ENCODE data around the gene ARPC2. TPM values are rescaled to one million over a fixed set of nuclear protein-coding genes. Genes with fewer than 3 reads are reported as not detected.

The ARPC2 gene
- polyA plus RNA-seq, 1 donor (not counting 4 experiments of a cell fraction or from before 2014, with no cell fraction given): 1,121 TPM

- no peak overlapping the region for H3K27ac ChIP-seq (ENCODE audit: control insufficient read depth, insufficient read depth, low read length)
- peaks cover 7% of the 10 kb centered on the region for H3K27me3 ChIP-seq (ENCODE audit: control insufficient read depth, extremely low read depth, insufficient read depth, low read length)
- H3K36me3 ChIP-seq (ENCODE audit: control insufficient read depth in 2 of 2, extremely low read depth in 1 of 2, insufficient read depth in 2 of 2, low read length in 2 of 2): no peaks in the 10 kb centered on the region
- no peaks in the 10 kb centered on the region for H3K9me3 ChIP-seq (ENCODE audit: control insufficient read depth, low read depth, low read length)
- FAIRE-seq: no peak
- H3K9ac ChIP-seq (ENCODE audit: control insufficient read depth, extremely low read depth, insufficient read depth, low read length): no peak overlapping the region
- H3K79me2 ChIP-seq (ENCODE audit: control insufficient read depth, insufficient read depth, low read length): no peaks in the 10 kb centered on the region
- H3K4me3 ChIP-seq (ENCODE audit: control insufficient read depth in 2 of 3, extremely low read depth in 1 of 3, insufficient read depth in 2 of 3, low read depth in 1 of 3, low read length in 3 of 3): no peak overlapping the region
- TF ChIP-seq CTCF (optimal IDR thresholded peaks at IDR 0.05 in 1 of 3, IDR thresholded peaks at IDR 0.05 in 1 of 3, conservative IDR thresholded peaks at IDR 0.05 in 1 of 3; ENCODE audit: extremely low read depth in 1 of 3, insufficient read depth in 2 of 3, low read length in 3 of 3): no peak
- no peak for TF ChIP-seq EZH2 (IDR thresholded peaks at IDR 0.05; ENCODE audit: low read length)
- no peak for DNase-seq (ENCODE audit: low read depth, low spot score)
- H3K9me1 ChIP-seq (ENCODE audit: control insufficient read depth, extremely low read depth, insufficient read depth, low read length): no peaks in the 10 kb centered on the region
- no peaks in the 10 kb centered on the region for H4K20me1 ChIP-seq (ENCODE audit: control insufficient read depth, extremely low read depth, insufficient read depth, low read length)
- no peak overlapping the region for H2AFZ ChIP-seq (ENCODE audit: control insufficient read depth, low read length)
- H3K4me2 ChIP-seq (ENCODE audit: control insufficient read depth, extremely low read depth, insufficient read depth, low read depth, low read length): no peak overlapping the region
- no peaks in the 10 kb centered on the region for H3K4me1 ChIP-seq (ENCODE audit: control insufficient read depth, extremely low read depth, insufficient read depth, low read length)
- dilution Hi-C loops (cut with MboI; ENCODE audit: extremely low pct_ligation_motif_present, low sequenced_read_pairs): no loop called here
Observed at GRCh38 chr2:218202266-218202665, 14.7 kb upstream of the ARPC2 start.

GRCh38 chr2:218209078-218209477 lies 7.9 kb upstream of the ARPC2 start:
- dilution Hi-C loops (cut with MboI; ENCODE audit: extremely low pct_ligation_motif_present, low sequenced_read_pairs): no loop called here

More at GRCh38 chr2:218209078-218209477, 7.9 kb upstream of the ARPC2 start:
- no peak for FAIRE-seq
- Histone ChIP-seq H3K36me3 (ENCODE audit: control insufficient read depth in 2 of 2, extremely low read depth in 1 of 2, insufficient read depth in 2 of 2, low read length in 2 of 2) (no peaks in the 10 kb centered on the region), H3K9ac (ENCODE audit: control insufficient read depth, extremely low read depth, insufficient read depth, low read length) (no peak overlapping the region), H3K4me2 (ENCODE audit: control insufficient read depth, extremely low read depth, insufficient read depth, low read depth, low read length) (no peak overlapping the region), H3K4me1 (ENCODE audit: control insufficient read depth, extremely low read depth, insufficient read depth, low read length) (no peaks in the 10 kb centered on the region), H3K9me1 (ENCODE audit: control insufficient read depth, extremely low read depth, insufficient read depth, low read length) (no peaks in the 10 kb centered on the region), H4K20me1 (ENCODE audit: control insufficient read depth, extremely low read depth, insufficient read depth, low read length) (no peaks in the 10 kb centered on the region), H3K4me3 (ENCODE audit: control insufficient read depth in 2 of 3, extremely low read depth in 1 of 3, insufficient read depth in 2 of 3, low read depth in 1 of 3, low read length in 3 of 3) (no peak overlapping the region), H3K9me3 (ENCODE audit: control insufficient read depth, low read depth, low read length) (no peaks in the 10 kb centered on the region), H3K79me2 (ENCODE audit: control insufficient read depth, insufficient read depth, low read length) (no peaks in the 10 kb centered on the region), H2AFZ (ENCODE audit: control insufficient read depth, low read length) (no peak overlapping the region), H3K27me3 (ENCODE audit: control insufficient read depth, extremely low read depth, insufficient read depth, low read length) (no peaks in the 10 kb centered on the region), H3K27ac (ENCODE audit: control insufficient read depth, insufficient read depth, low read length) (no peak overlapping the region)
- TF ChIP-seq CTCF (optimal IDR thresholded peaks at IDR 0.05 in 1 of 3, IDR thresholded peaks at IDR 0.05 in 1 of 3, conservative IDR thresholded peaks at IDR 0.05 in 1 of 3; ENCODE audit: extremely low read depth in 1 of 3, insufficient read depth in 2 of 3, low read length in 3 of 3) (no peak), EZH2 (IDR thresholded peaks at IDR 0.05; ENCODE audit: low read length) (no peak)
- no peak for DNase-seq (ENCODE audit: low read depth, low spot score)

Data from keratinocyte (primary cell).